Liver (tissue), 3 donors: ENCODE measurements around the gene AP5S1.
"Not testable (repeated sequence)": the region's sequence is repeated elsewhere in the genome, so short reads cannot be mapped to it uniquely, and the experiment has no call there.

Source experiments
- CTCF ChIP-seq: fragments of 150-350 bp; IDR thresholded peaks from 2 replicates; pipeline ENCODE4 v1.5.1; 2017; ENCODE audit warnings: improper control_type of control experiment, low read depth, low read length; ENCODE audit not compliant: missing input control
- JUND ChIP-seq, 2 donors: IDR thresholded peaks; 2 replicates each; pipeline ENCODE4 v1.6.1; 2016; ENCODE audit warnings: antibody characterized with exemption in 2 of 2
- TAF1 ChIP-seq: conservative IDR thresholded peaks from 2 replicates; pipeline ENCODE4 v1.6.1; 2016; ENCODE audit warnings: antibody characterized with exemption, mild to moderate bottlenecking
- donor health status: healthy.
- donor health status: healthy.

- TF ChIP-seq CTCF; TAF1; JUND (IDR thresholded peaks at IDR 0.05): not testable (repeated sequence)
These were observed 31.1 kb upstream of the AP5S1 start for GRCh38 chr20:3789201-3789600.
